NCI-H446 treated with DMSO at 0.1 percent for 48 hours (cell line): ENCODE measurements around the gene NUTF2.

Experiments
- DNase-seq: peaks from one replicate; lab custom pipeline; 2025; lab: John Stamatoyannopoulos, UW

NUTF2 gene

DNA sequence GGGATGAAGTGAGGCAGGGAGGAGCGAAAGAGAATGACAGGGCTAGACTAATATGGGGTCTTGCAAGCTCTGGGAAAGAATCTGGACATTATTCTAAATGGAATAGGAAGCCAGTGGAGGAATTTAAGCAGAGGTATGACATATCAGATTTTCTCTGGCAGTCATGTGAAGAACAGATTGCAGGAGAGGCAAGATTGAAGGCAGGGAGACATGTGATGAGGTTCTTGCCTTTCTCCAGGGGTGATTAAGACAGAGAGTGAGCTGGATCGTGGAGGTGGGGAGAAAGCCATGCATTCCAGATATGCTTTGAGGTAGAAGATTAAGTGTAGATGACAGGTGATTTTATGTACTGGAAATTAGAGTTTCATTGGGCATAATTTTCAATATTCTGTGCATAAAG, 8.9 kb upstream of the NUTF2 start:
- DNase-seq, result no peak

DNA sequence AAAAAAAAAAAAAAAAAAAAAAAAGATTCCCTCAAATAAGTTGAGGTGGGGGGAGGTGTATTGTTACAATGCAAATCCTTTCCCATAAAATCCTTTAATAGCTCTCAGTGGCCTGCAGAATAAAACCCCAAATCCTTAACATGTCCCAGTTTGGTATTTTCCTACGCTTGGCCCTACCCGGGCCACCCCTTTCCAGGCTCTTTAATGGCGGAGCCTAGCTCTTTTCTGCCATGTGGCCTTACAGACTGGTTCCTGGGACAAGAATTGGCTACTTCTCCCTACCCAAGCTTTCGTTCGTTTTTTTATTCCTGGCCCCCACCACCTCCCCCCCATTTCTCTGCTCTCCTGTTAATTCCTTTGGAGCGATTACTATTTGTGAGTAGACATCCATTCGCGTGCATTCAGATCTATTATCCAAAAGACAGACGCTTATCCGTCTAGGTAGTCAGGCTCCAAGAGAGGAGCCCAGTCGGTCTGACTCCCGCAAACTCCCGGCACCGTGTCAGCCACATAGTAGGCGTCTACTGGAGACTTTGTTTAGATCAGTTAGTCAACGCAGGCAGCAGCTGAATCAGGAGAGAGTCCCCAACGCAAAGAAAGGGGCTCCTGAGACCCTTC, 5.4 kb upstream of the NUTF2 start:
- DNase-seq, result no peak

DNA sequence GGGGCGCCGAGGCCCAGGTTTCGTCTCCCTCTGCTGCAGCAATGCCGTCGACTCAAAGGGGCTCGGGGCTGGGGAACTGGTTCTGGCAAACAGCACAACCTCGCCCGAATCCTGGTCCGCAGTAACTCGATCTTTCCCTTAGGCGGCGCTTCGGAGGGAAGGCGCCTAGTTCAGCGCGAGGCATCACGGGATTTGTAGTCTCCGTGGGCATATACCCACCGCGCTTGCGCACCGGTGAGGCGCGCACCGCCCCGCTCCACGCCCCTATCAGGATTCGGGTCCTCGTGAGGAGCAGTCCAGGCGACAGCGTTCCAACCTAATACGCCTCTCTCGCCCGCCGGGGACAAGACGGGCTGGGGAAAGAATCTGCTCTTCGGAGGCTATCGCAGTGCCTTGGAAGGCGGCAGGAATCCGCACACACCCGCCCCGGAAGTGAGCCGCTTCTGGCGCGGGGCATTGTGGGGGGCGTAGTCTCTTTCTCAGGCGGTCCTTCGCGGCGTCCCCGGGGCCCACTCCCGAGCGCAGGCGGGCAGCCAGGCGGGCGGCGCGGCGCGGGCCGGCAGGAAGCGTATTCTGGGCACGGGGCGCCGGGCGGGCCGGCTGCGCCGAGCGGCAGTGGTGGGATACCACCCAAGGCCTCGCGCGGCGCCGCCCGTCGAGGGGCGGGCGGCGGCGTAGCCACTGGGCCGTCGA, 4.8 kb upstream of the NUTF2 start, which contains the start of gene THAP11:
Gene THAP11, plus strand, starts transcription at position 505 of the 693 bp plus-strand sequence. CDS start 235 bp downstream, outside the sequence.
- peak; percentile 71 for DNase-seq

DNA sequence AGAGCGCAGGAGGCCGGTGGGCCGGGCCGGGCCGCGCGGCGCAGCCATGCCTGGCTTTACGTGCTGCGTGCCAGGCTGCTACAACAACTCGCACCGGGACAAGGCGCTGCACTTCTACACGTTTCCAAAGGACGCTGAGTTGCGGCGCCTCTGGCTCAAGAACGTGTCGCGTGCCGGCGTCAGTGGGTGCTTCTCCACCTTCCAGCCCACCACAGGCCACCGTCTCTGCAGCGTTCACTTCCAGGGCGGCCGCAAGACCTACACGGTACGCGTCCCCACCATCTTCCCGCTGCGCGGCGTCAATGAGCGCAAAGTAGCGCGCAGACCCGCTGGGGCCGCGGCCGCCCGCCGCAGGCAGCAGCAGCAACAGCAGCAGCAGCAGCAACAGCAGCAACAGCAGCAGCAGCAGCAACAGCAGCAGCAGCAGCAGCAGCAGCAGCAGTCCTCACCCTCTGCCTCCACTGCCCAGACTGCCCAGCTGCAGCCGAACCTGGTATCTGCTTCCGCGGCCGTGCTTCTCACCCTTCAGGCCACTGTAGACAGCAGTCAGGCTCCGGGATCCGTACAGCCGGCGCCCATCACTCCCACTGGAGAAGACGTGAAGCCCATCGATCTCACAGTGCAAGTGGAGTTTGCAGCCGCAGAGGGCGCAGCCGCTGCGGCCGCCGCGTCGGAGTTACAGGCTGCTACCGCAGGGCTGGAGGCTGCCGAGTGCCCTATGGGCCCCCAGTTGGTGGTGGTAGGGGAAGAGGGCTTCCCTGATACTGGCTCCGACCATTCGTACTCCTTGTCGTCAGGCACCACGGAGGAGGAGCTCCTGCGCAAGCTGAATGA, 4.0 kb upstream of the NUTF2 start:
- no peak for DNase-seq

DNA sequence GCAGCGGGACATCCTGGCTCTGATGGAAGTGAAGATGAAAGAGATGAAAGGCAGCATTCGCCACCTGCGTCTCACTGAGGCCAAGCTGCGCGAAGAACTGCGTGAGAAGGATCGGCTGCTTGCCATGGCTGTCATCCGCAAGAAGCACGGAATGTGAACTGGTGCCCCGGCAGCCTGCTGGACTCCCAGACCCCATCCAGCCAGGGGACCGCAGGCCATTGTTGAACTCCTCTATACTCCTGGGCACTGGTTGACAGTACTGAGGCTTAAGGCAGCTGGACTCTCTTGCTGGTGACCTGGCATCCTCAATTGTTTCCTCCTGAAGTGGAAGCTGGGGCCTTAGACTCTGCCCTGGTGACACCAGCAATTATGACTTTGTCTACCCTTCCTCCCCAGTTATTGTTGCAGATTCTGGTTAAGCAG, 3.4 kb upstream of the NUTF2 start:
- no peak for DNase-seq

DNA sequence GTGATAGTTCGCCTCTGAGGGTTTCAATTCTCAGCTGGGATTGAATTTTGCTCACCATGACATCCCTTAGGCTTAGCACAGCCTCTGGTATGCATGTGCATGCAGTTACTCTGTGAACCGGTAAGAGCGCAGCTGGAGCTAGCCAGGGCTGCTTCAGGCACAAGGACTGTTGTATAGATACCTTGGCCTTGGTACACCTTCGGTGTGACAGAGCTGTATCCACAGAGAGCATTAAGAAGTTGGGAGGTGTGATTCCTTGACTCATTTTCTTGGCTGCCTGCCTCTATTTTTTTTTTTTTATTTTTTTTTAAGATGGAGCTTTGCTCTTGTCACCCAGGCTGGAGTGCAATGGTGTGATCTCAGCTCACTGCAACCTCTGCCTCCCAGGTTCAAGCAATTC, 2.2 kb upstream of the NUTF2 start:
- DNase-seq, result no peak

DNA sequence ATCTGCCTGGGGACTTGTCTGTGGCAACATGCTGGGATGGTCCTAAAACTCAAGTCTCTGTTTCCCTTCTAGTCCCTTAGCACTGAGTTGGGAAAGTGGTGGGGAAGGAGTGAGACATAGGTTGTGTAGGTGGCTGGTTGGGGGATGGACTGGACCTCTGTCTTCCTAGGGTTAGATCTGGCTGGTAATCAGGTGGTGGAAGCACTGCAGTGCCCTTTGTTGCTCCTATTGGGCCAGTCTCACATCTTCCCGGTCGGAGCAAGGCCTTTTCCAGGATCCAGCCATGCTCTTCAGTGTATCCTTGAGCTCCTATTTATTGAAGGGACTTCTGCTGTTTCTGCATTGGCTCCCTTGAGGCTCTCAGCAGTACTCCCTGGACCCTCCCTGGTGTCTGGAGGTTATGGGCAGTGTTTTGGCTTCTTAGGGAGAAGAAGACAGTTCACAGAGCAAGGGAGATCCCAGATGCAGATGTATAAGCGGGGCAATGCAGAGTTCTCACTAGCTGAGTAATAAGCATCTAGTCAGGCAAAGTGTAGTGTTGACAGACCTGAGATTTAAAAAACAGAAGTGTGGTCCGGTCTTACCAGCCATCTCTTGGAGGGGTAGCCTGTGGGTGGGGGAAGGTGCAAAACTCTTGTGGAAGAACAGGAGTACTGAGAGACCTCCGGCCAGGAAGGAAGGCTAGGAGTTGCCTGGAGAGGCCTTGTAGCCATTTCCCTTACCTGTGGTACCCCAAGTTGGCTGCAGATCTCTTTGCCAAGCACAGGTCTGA, 1.3 kb upstream of the NUTF2 start:
- no peak for DNase-seq

DNA sequence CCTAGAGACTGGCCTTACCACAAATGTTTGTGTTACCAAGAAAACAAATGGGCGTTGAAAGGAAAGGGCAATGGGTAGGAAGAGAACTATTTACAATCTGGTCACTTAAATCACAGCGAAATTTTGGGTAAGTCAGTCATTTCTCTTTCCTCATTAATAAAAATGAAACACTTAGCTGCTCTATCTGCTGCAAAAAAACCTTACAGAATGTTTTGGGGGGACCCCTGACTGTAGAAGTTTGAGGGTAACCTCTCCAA, 742 bp upstream of the NUTF2 start:
- no peak for DNase-seq

DNA sequence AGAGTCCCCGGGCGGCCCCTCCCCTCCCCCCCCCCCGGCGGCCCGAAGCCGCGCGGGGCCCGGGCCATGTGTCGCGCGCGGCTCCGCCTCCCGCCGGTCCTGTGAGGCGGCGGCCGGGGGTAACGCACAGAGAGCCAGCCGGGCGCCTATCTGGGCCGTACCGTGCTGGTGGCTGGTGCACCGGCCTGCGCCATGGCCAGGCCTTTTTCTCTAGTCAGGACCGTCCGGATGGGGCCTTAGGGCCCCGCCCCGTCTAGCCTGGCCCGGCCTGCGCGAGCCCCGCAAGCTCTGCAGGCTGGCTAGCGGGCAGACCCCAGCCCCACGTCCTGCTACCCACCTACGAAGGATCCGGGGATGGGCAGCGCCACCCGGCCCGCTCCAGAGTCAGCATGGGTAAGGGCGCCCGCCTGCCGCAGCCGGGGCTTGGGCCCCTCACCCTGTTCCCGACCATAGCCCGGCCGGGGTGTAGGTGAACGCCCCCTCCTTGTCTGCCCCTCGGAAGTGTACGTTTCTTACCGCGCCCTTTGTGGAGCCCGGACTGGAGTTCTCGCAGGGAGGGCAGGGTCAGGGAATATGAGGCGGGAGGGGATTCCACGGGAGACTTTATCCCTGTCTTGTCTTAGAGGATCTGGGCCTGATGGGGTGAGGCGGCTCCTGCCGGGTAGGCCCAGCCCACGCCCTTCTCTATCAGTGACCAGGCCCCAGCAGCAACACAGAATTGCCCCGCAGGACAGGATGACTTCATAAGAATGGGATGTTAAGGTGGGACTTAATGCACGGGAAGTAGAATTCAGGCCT, 530 bp downstream of the NUTF2 start, which contains the start of gene CENPT:
Gene CENPT, minus strand, starts transcription at position 630 of the 798 bp plus-strand sequence. CDS start 13,834 bp downstream, outside the sequence.
- DNase-seq, result no peak

DNA sequence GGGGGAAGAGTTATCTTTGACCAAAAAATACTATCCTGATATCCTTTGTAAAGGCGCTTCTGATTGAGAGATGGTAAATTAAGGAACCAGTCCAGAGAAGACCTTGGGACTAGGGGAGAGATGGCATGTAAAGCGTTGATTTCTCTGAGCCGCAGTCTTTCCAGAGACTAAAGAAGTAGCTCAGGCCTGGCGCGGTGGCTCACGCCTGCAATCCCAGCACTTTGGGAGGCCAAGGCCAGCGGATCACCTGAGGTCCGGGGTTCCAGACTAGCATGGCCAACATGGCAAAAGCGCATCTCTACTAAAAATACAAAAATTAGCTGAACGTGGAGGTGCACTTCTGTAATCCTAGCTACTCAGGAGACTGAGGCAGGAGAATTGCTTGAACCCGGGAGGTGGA, 1.4 kb downstream of the NUTF2 start:
- no peak for DNase-seq

DNA sequence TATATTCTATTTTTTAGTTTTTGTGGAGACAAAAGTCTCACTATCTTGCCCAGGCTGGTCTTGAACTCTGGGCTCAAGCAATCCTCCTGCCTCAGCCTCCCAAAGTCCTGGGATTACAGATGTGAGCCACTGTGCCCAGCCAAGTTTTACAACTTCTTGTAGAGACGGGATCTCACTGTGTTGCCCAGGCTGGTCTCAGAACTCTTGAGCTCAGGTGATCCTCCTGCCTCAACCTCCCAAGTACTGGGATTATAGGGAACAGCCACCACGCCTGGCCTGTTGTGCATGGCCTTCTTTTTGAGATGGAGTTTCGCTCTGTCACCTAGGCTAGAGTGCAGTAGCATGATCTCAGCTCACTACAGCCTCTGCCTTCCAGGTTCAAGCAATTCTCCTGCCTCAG, 6.9 kb downstream of the NUTF2 start:
- no peak for DNase-seq

DNA sequence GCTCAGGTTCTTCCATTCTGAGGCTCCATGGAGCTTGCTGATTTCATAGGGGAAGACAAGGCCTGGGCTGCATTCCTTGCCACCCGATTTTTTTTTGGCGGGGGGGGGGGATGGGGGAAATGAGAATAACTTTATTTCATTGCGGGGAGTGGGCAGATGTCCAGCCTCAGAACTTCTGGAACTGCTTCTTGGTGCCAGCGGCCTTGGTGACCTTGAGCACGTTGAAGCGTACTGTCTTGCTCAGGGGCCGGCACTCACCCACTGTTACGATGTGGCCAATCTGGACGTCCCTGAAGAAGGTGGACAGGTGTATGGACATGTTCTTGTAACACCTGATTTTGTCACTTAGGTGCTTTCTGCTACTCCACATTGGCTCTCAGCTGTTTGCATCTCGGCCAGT, 9.1 kb downstream of the NUTF2 start:
- no peak for DNase-seq

DNA sequence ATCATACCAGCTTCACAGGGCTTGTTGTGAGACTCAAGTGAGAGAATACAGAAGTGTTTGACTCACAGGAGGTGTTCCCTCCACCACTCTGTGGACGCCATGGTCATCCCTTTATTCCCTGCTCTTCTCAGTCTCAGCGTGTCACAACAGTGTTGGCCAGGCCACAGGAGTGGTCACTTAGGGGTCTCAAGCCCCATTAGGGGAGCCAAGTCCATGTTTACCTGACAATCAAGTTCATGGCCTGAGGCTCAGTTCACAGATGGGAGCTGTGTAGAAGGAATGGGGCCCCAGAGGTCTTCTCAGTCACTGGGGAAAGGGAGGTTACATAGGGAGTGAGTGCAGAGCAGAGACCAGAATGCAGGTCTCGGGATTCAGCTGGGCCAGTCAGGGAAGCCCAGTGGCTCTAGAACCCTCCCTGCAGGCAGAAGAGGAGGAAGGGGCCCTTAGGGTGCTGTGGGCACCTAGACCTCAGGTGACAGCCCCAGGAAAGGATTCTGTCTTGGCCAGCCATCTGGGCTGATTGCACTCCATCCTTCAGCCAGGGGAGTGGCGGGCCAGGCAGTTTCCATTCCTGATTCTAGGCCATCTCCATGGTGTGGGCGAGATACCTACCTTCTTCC, 10.3 kb downstream of the NUTF2 start:
- no peak for DNase-seq

DNA sequence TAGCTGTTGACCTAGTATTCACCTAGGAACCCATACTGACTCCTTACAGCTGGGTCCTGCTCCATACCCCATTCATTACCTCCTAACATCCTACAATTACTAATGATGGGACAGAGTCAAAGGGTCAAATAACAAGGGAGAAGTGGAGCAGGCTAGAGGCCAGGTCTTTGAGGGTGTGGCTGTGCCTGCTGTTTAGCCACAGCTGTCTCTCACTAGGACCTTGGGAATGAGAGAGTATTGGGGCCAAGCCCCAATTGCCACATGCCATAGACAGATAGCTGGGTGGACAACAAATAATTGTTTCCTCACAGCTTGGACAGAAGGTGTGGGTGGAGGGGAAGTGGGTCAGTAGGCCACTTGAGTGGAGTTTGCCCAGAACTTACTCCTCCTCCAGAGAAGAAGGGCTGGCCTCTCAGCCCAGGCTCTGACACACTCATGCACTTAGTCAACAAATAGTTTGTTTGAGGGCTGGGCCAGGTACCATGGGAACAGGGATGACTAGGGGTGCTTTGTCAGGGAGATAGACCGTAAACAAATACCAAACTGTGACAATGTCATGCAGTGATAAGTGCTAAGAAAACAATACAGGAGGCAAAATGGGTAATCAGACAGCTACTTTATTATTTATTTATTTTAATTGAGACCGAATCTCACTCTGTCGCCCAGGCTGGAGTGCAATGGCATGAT, 11.0 kb downstream of the NUTF2 start:
- DNase-seq, result no peak

DNA sequence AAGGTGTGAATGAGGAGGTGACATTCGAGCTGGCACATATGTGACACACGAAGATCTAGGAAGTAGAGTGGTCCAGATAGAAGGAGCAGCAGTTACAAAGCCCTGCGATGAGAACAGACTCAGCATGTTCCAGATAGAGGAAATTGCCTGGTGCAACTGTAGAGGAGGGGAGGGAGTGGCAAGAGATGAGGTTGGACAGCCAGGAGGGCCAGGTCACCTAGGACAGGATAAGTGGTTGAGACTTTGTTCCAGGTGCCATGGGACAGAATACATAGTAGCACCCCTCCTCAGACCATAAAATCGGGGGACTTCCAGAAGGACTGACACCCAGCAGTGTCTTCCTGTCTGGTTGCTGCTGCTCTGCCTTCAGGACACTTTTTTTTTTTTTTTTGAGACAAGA, 11.8 kb downstream of the NUTF2 start:
- no peak for DNase-seq

DNA sequence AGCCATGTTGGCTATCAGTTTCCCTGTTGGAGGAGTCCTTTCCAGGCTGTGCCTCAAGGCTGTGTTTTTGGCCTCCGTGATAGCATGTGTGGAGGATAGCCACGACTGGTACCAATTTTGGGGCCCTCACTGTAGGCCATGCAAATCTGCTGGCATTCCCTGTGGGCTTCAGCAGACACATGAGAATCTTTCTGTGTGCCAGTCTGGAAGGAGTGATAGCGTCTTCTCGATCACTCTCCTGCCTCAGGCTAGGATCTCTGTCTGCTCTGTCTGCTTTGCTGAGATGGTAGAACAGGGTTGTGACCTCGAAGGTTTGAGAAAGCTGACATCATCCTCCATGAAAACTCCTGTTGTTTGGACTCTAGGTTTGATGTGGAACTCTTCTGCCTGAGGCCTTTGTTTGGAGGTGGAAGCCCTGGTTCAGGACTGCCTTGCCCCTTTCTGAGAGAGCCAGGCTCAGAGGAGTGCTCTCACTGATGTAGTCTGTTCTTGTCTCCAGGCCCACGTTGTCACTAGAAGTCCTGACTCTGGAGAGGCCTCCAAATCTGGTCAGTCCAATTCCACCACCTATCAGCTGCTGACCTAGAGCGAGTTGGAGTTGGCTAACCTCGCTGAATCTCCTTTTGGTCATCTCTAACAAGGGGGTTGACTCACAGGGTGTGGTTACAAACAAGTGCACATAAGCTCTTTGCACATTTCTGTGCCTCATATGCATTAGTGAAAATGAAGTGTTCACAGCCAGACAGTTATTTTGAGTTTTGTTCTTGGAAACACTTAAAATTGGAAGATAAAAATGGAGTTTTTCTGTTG, 14.1 kb downstream of the NUTF2 start:
- no peak for DNase-seq

DNA sequence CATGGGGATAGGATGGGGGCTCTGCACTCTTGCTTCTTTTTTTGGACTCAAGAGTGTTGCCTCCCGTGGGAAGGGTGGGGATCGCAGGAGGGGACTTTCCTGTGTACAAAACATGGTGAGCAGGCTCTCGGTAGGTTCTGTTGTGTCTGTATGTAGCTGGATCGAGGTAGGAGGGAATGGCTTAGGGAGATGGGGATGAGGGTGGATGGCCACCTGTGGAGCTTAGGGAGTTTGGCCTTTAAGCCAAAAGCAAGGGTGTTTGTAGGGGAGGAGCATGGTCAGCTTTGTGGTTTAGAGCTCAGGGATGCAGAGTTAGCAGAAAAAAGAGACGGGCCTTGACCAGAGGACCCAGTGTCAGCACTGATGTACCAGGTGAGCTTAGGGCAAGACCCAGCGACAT, 15.1 kb downstream of the NUTF2 start:
- DNase-seq, result no peak

DNA sequence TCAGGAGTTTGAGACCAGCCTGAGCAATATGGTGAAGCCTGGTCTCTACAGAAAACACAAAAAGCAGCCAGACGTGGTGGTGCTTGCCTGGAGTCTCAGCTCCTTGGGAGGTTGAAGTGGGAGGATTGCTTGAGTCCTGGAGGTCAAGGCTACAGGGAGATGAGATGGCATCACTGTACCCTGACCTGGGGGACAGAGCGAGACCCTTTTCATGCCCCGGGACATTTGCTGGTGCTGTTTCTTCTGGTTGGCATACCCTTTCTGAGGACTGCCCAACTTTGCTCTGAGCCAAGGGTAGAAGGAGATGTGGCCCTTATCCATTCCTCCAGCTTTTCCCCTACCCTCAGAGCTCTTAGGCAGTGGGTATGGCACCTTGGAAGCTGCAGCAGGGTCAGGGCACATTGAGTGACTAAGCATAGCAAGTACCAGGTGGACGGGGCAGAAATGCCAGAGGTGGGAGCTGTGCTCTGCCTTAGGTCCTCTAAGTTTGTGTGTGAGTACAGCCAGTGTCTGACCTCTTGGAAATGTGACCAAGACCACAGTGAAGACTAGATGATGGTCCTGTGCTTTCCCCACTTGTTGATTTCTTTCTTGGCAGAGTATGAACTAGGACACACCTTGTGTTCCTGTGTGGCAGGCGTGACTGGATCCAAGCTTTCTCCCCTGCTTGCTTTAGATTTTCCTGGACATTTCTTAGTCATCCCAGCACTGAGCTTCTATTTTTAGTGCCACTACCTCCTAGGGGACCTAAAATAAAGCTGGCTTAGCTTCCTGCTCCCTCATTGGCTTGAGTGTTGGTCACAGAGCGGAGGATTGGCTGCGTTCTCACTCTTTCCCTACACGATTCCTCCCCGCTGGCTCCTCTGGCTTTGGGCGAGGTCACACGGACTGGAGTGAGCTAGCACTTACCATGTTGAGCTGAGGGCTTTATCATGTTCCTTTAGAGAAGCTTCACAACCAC, 16.2 kb downstream of the NUTF2 start:
- DNase-seq, result no peak
